Stimulated activated CD4-positive, alpha-beta T cell treated with anti-CD3 and anti-CD28 coated beads, Interleukin-1b, Interleukin-23, amount 100 ng/mL, for 4 hours (primary cell): ENCODE measurements around the gene RUVBL1.

Source experiments
- DNase-seq, 2 donors: peaks; one replicate each; pipeline ENCODE4 v3.0.0-alpha.2; 2020; ENCODE audit warnings: low read depth in 2 of 2

The RUVBL1 gene

GRCh38 chr3:128133273-128133883, 9.8 kb upstream of the RUVBL1 start:
- DNase-seq: peak; percentile 14 to 32

DNA sequence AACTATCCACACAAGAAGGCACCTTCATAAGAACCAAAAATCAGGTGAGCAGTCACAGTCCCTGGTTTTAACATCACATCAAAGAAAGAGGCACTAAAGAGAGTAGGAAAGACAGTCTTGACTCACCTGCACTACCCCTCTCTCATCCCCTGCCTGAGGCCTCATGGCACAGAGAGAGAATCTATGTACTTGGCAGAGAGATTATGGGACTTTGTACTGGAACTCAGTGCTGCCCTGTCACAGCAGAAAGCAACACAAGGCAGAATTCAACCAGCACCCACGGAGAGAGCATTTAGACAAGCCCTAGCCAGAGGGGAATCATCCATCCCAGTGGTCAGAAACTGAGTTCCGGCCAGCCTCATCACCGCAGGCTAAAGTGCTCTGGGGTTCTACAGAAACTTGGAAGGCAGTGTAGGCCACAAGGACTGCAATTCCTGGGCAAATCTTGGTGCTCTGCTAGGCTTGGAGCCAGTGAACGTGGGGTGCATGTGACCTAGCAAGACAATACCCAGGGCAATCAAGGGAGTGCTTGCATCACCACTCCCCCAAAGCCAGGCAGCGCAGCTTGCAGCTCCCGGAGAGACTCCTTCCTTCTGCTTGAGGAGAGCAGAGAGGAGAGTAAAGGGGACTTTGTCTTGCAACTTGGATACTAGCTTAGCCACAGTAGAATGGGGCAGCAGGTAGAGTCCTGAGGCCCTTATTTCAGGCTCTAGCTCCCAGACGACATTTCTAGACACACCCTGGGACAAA, 8.5 kb upstream of the RUVBL1 start:
- DNase-seq: no peak

GRCh38 chr3:128128251-128128650, 4.6 kb upstream of the RUVBL1 start:
- no peak for DNase-seq

DNA sequence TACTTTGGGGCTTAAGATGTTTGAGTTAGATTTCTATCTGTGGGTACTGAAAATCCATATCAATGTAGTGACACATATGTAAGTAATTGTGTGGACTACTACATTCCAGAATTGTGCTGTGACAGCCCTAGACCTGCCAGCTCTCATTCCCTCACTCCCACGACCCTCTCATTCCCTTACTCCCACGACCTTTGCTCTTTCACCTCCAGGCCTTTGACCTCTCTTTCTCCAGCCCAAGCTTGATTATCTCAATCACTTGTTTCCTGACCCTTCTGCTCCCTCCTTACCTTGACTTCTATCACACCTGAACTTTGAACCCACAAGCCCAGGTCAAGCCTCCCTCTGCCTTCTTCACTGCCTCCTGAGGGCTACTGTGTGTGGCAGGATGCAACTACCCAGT, 3.6 kb upstream of the RUVBL1 start:
- no peak for DNase-seq

DNA sequence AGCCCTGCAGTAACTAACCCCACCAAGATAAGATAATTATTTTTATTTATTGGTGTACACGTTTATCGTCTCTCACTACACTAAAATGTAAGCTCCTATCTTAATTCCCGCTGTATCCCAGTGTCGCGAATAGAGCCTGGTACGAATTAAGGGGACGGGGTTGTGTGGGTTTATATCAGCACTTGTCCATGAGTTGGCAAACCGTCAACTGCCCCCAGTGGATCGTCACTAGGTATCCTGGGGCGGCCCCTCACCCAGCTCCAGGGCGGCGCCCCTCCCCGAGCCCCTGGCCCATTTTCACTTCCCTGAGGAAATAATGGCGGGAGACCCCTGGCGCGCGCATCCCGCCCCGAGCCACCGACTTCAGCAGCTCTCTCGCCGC, 465 bp downstream of the RUVBL1 start:
- DNase-seq: no peak

- no peak for DNase-seq
Measured at GRCh38 chr3:128122013-128122412, 1.6 kb downstream of the RUVBL1 start.

- no peak for DNase-seq
Measured at GRCh38 chr3:128113817-128114794, 9.5 kb downstream of the RUVBL1 start.

GRCh38 chr3:128112357-128112968, 11.1 kb downstream of the RUVBL1 start:
- DNase-seq: no peak

DNA sequence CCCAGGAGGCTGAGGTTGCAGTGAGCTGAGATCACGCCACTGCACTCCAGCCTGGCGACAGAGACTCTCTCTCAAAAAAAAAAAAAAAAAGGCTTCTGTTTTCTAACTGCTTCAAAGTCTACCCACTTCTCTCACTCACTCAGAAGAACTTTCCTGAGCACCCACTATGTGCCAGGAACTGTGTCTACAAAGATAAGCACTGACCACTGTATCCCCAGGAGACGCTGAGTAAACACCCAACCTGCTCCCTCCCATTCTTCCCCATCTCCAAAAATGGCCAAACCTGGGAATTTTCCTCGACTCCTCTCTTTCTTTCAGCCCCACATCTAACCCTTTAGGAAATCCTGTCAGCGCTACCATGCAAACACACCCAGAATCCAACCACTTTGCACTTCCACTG, 12.5 kb downstream of the RUVBL1 start:
- DNase-seq: no peak

- DNase-seq: no peak
Measured at GRCh38 chr3:128107834-128108233, 15.8 kb downstream of the RUVBL1 start.

DNA sequence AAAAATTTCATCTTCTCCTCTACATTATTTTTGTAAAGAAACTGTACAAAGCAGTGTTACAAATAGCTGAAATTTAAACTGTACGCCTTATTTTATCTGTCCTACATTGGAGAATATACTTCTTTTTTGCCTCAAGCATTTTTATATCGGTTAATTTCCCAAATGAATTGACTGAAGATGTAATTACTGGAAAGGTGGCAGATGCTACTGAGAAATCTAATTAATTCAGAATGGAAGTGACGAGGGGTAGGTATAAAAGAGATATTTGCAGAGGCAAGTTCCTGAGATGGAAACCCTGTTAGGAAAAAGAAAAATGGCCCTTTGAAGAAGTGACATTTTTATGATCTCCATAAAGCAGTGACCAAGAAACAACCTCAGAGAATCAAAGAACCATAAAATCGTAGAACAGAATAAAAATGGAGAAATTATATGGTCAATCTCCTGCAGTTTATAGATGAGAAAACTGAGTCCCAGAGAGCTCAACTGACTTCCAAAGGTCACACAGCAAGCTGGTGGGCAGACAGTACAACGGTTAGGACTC, 20.4 kb downstream of the RUVBL1 start:
- DNase-seq: no peak

DNA sequence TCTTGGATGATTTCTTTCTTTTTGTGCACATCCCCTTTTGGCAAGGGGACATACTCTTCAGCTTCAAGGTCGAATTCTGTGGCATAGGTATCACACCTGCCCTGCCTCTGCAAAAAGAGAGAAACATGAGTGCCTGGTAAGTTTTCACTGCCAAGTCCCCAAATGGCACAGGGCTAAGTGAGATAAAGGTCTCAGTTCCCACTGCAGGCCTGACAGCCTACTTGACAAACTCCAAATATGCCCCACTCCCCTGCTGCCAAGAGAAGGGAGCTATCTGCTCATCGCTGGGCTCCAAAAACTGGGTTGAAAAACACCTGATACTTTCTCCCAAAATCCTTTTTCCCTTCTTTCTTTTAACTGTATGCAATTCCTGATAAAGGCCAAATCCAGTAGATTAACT, 23.0 kb downstream of the RUVBL1 start:
- no peak for DNase-seq

DNA sequence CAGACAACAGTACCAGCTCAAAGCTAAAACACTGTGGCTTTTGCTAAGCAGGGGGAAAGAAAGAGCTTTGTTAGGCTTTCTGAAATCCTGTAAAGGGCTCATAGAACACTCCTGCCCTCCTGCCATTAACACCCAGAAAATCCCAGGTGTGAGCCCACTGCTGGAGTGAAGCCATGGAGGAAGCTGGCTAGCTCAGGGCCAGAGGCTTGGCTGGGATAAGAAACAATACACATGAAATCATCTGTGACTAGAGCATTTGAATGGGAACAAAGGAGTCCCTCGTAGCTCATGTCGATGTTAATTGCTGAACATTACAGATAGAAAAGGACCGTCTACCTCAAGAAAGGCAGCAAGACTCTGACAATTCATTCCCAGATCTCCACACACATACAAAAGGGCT, 23.5 kb downstream of the RUVBL1 start:
- DNase-seq: no peak

DNA sequence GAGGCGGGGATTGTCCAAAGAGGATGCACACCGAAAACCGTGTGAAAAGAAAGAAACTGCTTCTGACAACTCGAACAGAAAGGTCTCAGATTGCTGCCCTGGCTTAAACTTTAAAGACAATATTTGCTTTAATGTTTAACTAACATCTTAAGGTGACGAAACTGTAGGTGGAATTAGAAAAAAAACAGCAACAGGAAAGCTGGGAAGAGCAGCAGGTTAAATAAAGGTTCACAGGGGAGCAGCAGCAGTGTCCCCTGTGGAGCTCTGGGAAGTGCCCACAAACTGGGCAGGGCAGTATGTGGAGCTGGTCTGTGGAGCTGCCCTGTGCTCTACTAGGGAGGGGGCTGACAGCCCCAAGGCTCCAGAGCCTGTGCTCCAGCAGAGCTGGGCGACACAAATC, 25.4 kb downstream of the RUVBL1 start:
- no peak for DNase-seq

GRCh38 chr3:128095222-128095703, 28.3 kb downstream of the RUVBL1 start:
- DNase-seq: peak; percentile 69 to 74

DNA sequence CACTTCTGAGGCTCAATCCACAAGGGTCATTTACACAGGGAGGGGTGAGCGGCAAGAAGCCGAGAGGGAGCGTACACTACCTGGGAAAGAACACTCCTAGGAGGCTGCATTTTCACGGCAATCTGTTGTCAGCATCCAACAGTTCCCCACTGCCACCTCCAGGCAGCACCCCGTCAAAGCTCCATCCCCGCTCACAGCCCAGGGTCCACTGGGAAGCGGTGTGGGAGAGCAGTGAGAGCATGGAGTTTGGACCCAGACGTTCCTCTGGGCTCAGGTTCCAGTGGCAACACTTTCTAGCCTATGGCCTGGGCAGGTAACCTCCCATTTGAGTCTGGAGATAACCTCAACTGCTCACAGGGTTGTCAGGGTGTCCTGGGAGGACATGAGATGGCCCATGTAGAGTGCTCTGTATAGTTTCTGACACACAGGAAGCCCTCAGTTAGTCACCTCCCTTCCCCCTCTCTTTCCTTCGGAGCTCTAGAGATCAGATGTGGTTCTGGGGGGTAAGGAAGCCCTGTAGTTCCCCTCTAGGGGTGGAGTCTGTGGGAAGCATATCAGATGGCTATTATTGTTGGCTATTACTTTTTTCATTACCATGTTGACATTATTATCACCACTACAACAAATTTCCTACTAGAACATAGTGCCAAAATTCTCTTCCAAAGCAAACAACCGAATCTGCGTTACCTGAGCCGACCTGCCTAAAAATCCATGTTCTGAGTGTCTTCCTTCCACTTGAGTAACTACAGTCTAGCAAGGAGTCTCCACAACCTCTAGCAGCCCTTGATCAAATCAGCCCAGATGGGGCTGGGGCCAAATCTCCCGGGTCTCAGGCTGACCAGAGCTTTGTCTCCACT, 29.1 kb downstream of the RUVBL1 start:
- DNase-seq: no peak

GRCh38 chr3:128091586-128091985, 32.0 kb downstream of the RUVBL1 start:
- no peak for DNase-seq

GRCh38 chr3:128089135-128089534, 34.5 kb downstream of the RUVBL1 start:
- no peak for DNase-seq

GRCh38 chr3:128084675-128085021, 39.0 kb downstream of the RUVBL1 start:
- no peak for DNase-seq

GRCh38 chr3:128083980-128084674, 39.5 kb downstream of the RUVBL1 start:
- DNase-seq: no peak
